NB4 (cell line): ENCODE results near the gene RBM38.

Experiments used
- CTCF ChIP-seq: IDR thresholded peaks from one replicate; pipeline ENCODE4 v1.5.1; 2012; ENCODE audit warnings: low read depth, low read length
- MAX ChIP-seq: IDR thresholded peaks from 2 replicates; pipeline ENCODE4 v1.6.1; 2011; ENCODE audit warnings: low read depth, low read length

GRCh38 chr20:57384486-57384885 lies 6.7 kb upstream of the RBM38 start:
- TF ChIP-seq CTCF (no peak), MAX (no peak)
